Sigmoid colon (tissue), 4 donors: ENCODE results near the gene SCYGR2.

ENCODE experiments used
- CTCF ChIP-seq, 4 experiments: fragments of 450-650 bp in 3 of 4; fragments of 200-600 bp in 1 of 4; IDR thresholded peaks; one replicate each; pipeline ENCODE4 v1.5.1; 2016 to 2019; ENCODE audit warnings: antibody characterized with exemption in 4 of 4, mild to moderate bottlenecking in 3 of 4, moderate library complexity in 2 of 4
- POLR2A ChIP-seq, 2 donors: fragments of 450-650 bp; IDR thresholded peaks; one replicate each; pipeline ENCODE4 v1.6.1; 2016; ENCODE audit warnings: antibody characterized with exemption in 2 of 2, mild to moderate bottlenecking in 2 of 2, moderate library complexity in 2 of 2
- POLR2AphosphoS5 ChIP-seq, 4 donors: sonication (generic); formaldehyde crosslinking; IDR thresholded peaks; one replicate each; pipeline ENCODE4 v1.6.1; 2017; ENCODE audit warnings: antibody characterized with exemption in 4 of 4

GRCh38 chr2:227615181-227615580 lies 16.5 kb downstream of the SCYGR2 start:
- TF ChIP-seq POLR2A (IDR thresholded peaks at IDR 0.05) = no peak
- no peak for TF ChIP-seq CTCF (IDR thresholded peaks at IDR 0.05)
- TF ChIP-seq POLR2AphosphoS5 (IDR thresholded peaks at IDR 0.05) = no peak
